Keratinocyte (primary cell): ENCODE data around the gene INO80E.

Source experiments
- CTCF ChIP-seq, 3 experiments: IDR thresholded peaks in 1 of 3; conservative IDR thresholded peaks in 1 of 3; optimal IDR thresholded peaks in 1 of 3; 2 replicates in 2 of 3; 3 replicates in 1 of 3; pipeline versions ENCODE3 to v1.5.1; 2011; ENCODE audit warnings: low read length in 3 of 3, mild to moderate bottlenecking in 3 of 3, moderate library complexity in 2 of 3, control low read depth in 1 of 3, inconsistent platforms in 1 of 3; ENCODE audit not compliant: insufficient read depth in 2 of 3; ENCODE audit errors: extremely low read depth in 1 of 3
- EZH2 ChIP-seq: IDR thresholded peaks from one replicate; pipeline ENCODE4 v1.6.1; 2012; ENCODE audit warnings: inconsistent platforms, mild to moderate bottlenecking, low read length, moderate library complexity

GRCh38 chr16:30026449-30026848 lies 30.4 kb downstream of the INO80E start:
- TF ChIP-seq CTCF (optimal IDR thresholded peaks at IDR 0.05 in 1 of 3, IDR thresholded peaks at IDR 0.05 in 1 of 3, conservative IDR thresholded peaks at IDR 0.05 in 1 of 3; ENCODE audit: extremely low read depth in 1 of 3, insufficient read depth in 2 of 3, low read length in 3 of 3): no peak
- TF ChIP-seq EZH2: no peak
